Smooth muscle cell (in vitro differentiated cells): ENCODE data around the gene UTP25. TPM values are rescaled to one million over a fixed set of nuclear protein-coding genes. Genes with fewer than 3 reads are reported as not detected.
"Not testable (repeated sequence)": the region's sequence is repeated elsewhere in the genome, so short reads cannot be mapped to it uniquely, and the experiment has no call there.

Source experiments
- DNase-seq: peaks from one replicate; lab custom pipeline; 2025; ENCODE audit not compliant: unreplicated experiment; lab: John Stamatoyannopoulos, UW
- H2AFZ ChIP-seq: fragments of 200-600 bp; sonication (generic); 2 replicates; pipeline ENCODE4 v1.6.0; 2016; ENCODE audit warnings: antibody characterized with exemption, low read depth, mild to moderate bottlenecking
- H3F3A ChIP-seq: fragments of 200-600 bp; sonication (generic); 2 replicates; pipeline ENCODE4 v1.6.0; 2017; ENCODE audit warnings: antibody characterized with exemption, low read depth
- H3K27ac ChIP-seq: fragments of 200-600 bp; sonication (generic); 2 replicates; pipeline ENCODE4 v1.5.1; 2016; ENCODE audit warnings: low read depth, mild to moderate bottlenecking
- H3K27me3 ChIP-seq: fragments of 200-600 bp; sonication (generic); 2 replicates; pipeline ENCODE4 v1.6.1; 2016; ENCODE audit warnings: low read depth, mild to moderate bottlenecking
- H3K36me3 ChIP-seq: fragments of 200-600 bp; sonication (generic); 2 replicates; pipeline ENCODE4 v1.5.1; 2016; ENCODE audit warnings: low read depth
- H3K4me1 ChIP-seq: fragments of 200-600 bp; sonication (generic); 2 replicates; pipeline ENCODE4 v1.5.1; 2016; ENCODE audit warnings: low read depth
- H3K4me2 ChIP-seq: fragments of 200-600 bp; sonication (generic); 2 replicates; pipeline ENCODE4 v1.6.0; 2016; ENCODE audit warnings: mild to moderate bottlenecking
- H3K4me3 ChIP-seq: fragments of 200-600 bp; sonication (generic); 2 replicates; pipeline ENCODE4 v1.5.1; 2016; ENCODE audit warnings: mild to moderate bottlenecking
- H3K79me2 ChIP-seq: fragments of 200-600 bp; sonication (generic); 2 replicates; pipeline ENCODE4 v1.6.0; 2016; ENCODE audit warnings: low read depth, mild to moderate bottlenecking
- H3K9ac ChIP-seq: fragments of 200-600 bp; sonication (generic); 2 replicates; pipeline ENCODE4 v1.6.0; 2016; ENCODE audit warnings: low read depth
- H3K9me3 ChIP-seq: fragments of 200-600 bp; sonication (generic); replicated peaks from 2 replicates; pipeline ENCODE4 v1.5.1; 2016; ENCODE audit warnings: low read depth
- H4K20me1 ChIP-seq: fragments of 200-600 bp; sonication (generic); 2 replicates; pipeline ENCODE4 v1.6.0; 2016; ENCODE audit warnings: low read depth
- WGBS: methylation state at CpG from one replicate; pipeline ENCODE4 v1.1.7; 2016; ENCODE audit warnings: low lambda C conversion rate; 5-methylcytosine and 5-hydroxymethylcytosine counted together
- polyA plus RNA-seq: library from polyadenylated mRNA; unstranded; fragments of >200 nt; fragmentation: Nextera tagmentation; extraction: Ambion mirVana; gene quantifications from 2 replicates; pipeline ENCODE4 v1.2.1, GENCODE V29; 2016
- total RNA-seq: library from RNA; depleted of rRNA; stranded (reverse); fragments of >200 nt; gene quantifications from 2 replicates; pipeline ENCODE4 v1.2.3, GENCODE V29; 2014
- TF ChIP-seq, protein P1 (sequence below): fragments of 200-600 bp; sonication (generic); IDR thresholded peaks from 2 replicates; pipeline ENCODE4 v1.5.1; 2017; ENCODE audit warnings: borderline replicate concordance, mild to moderate bottlenecking, antibody characterized with exemption; ENCODE audit not compliant: insufficient read depth, poor library complexity, severe bottlenecking

UTP25 gene
- total and polyA plus RNA-seq, 2 experiments from 2014 or later, result 2.9 to 6.2 TPM

- no peak overlapping the region for H2AFZ ChIP-seq
- H3K9ac ChIP-seq, result peak overlapping the region; percentile 63
Measured at GRCh38 chr1:209896346-209896745, 68.6 kb downstream of the UTP25 start.

GRCh38 chr1:209898271-209898670 is 70.5 kb downstream of the UTP25 start:
- WGBS, result 85% methylated on average over 6 of the region's 6 CpGs
- not testable (repeated sequence) for H3K36me3 ChIP-seq, H3K4me1 ChIP-seq, H3K27me3 ChIP-seq, H3K27ac ChIP-seq, H3K9me3 ChIP-seq, H3F3A ChIP-seq, H4K20me1 ChIP-seq, H3K4me2 ChIP-seq, DNase-seq, H3K4me3 ChIP-seq, H2AFZ ChIP-seq, H3K9ac ChIP-seq, H3K79me2 ChIP-seq

More at GRCh38 chr1:209896346-209896745, 68.6 kb downstream of the UTP25 start:
- peak overlapping the region; percentile 93 for H3K27ac ChIP-seq
- no peaks in the 10 kb centered on the region for H3K4me1 ChIP-seq
- WGBS, result 87% methylated on average over 4 of the region's 4 CpGs
- no peaks in the 10 kb centered on the region for H3K36me3 ChIP-seq
- no peaks in the 10 kb centered on the region for H3K9me3 ChIP-seq
- no peaks in the 10 kb centered on the region for H3K79me2 ChIP-seq
- H3K4me2 ChIP-seq, result no peak overlapping the region
- no peaks in the 10 kb centered on the region for H3K27me3 ChIP-seq
- no peak overlapping the region for H3K4me3 ChIP-seq
- no peaks in the 10 kb centered on the region for H3F3A ChIP-seq
- TF ChIP-seq, protein P1, sequence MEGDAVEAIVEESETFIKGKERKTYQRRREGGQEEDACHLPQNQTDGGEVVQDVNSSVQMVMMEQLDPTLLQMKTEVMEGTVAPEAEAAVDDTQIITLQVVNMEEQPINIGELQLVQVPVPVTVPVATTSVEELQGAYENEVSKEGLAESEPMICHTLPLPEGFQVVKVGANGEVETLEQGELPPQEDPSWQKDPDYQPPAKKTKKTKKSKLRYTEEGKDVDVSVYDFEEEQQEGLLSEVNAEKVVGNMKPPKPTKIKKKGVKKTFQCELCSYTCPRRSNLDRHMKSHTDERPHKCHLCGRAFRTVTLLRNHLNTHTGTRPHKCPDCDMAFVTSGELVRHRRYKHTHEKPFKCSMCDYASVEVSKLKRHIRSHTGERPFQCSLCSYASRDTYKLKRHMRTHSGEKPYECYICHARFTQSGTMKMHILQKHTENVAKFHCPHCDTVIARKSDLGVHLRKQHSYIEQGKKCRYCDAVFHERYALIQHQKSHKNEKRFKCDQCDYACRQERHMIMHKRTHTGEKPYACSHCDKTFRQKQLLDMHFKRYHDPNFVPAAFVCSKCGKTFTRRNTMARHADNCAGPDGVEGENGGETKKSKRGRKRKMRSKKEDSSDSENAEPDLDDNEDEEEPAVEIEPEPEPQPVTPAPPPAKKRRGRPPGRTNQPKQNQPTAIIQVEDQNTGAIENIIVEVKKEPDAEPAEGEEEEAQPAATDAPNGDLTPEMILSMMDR, result no peak
- DNase-seq, result no peak
- no peaks in the 10 kb centered on the region for H4K20me1 ChIP-seq

GRCh38 chr1:209898851-209899250 is 71.1 kb downstream of the UTP25 start:
- not testable (repeated sequence) for H4K20me1 ChIP-seq, H3K27me3 ChIP-seq, H3K79me2 ChIP-seq, H3K36me3 ChIP-seq, H3K4me1 ChIP-seq, H3K4me2 ChIP-seq, DNase-seq, H3K27ac ChIP-seq, H3F3A ChIP-seq, H2AFZ ChIP-seq, H3K4me3 ChIP-seq, H3K9me3 ChIP-seq, H3K9ac ChIP-seq
- 99% methylated on average over 14 of the region's 21 CpGs for WGBS

- no peaks in the 10 kb centered on the region for H3K36me3 ChIP-seq
- no peak overlapping the region for H3K4me2 ChIP-seq
- DNase-seq, result no peak
- H3K79me2 ChIP-seq, result no peaks in the 10 kb centered on the region
- H3K9ac ChIP-seq, result no peak overlapping the region
- H2AFZ ChIP-seq, result no peak overlapping the region
- no peak overlapping the region for H3K27ac ChIP-seq
- TF ChIP-seq, protein P1, result no peak
- H3K4me1 ChIP-seq, result no peaks in the 10 kb centered on the region
- no peaks in the 10 kb centered on the region for H4K20me1 ChIP-seq
- no peak overlapping the region for H3K4me3 ChIP-seq
- WGBS, result 56% methylated on average over 3 of the region's 3 CpGs
- H3K27me3 ChIP-seq, result no peaks in the 10 kb centered on the region
- H3F3A ChIP-seq, result no peaks in the 10 kb centered on the region
- no peaks in the 10 kb centered on the region for H3K9me3 ChIP-seq
Measured at GRCh38 chr1:209899948-209900347, 72.2 kb downstream of the UTP25 start.

GRCh38 chr1:209900734-209901133 is 73.0 kb downstream of the UTP25 start:
- Histone ChIP-seq H4K20me1 (no peaks in the 10 kb centered on the region), H3K79me2 (no peaks in the 10 kb centered on the region), H3K4me1 (no peaks in the 10 kb centered on the region), H3K4me3 (no peak overlapping the region), H3K9me3 (no peaks in the 10 kb centered on the region), H3K9ac (no peak overlapping the region), H3K4me2 (no peak overlapping the region), H2AFZ (no peak overlapping the region), H3K36me3 (no peaks in the 10 kb centered on the region), H3F3A (no peaks in the 10 kb centered on the region), H3K27me3 (no peaks in the 10 kb centered on the region), H3K27ac (no peak overlapping the region)
- TF ChIP-seq, protein P1, result no peak
- WGBS, result 100% methylated on average over 1 of the region's 1 CpG
- no peak for DNase-seq
